ENCODE data around the gene HERPUD2.
"Not testable (repeated sequence)": the region's sequence is repeated elsewhere in the genome, so short reads cannot be mapped to it uniquely, and the experiment has no call there.

Gene HERPUD2

GRCh38 chr7:35714862-35715261 lies 19.9 kb upstream of the HERPUD2 start:
- in situ Hi-C loops (cut with MboI; ENCODE audit: low sequenced_read_pairs), result no loop called here

GRCh38 chr7:35714407-35714806 lies 19.5 kb upstream of the HERPUD2 start:
- in situ Hi-C loops (cut with MboI; ENCODE audit: low sequenced_read_pairs), result no loop called here

- in situ Hi-C loops (cut with MboI; ENCODE audit: low sequenced_read_pairs), result no loop called here
These were observed 17.8 kb upstream of the HERPUD2 start for GRCh38 chr7:35712563-35713226.

GRCh38 chr7:35707422-35707821 lies 12.5 kb upstream of the HERPUD2 start:
- in situ Hi-C loops (cut with MboI; ENCODE audit: low sequenced_read_pairs), result no loop called here

GRCh38 chr7:35705932-35706461 lies 11.1 kb upstream of the HERPUD2 start:
- in situ Hi-C loops (cut with MboI; ENCODE audit: low sequenced_read_pairs), result no loop called here

- in situ Hi-C loops (cut with MboI; ENCODE audit: low sequenced_read_pairs), result no loop called here
These were observed 9.3 kb upstream of the HERPUD2 start for GRCh38 chr7:35704261-35704660.

GRCh38 chr7:35702541-35702940 lies 7.6 kb upstream of the HERPUD2 start:
- in situ Hi-C loops (cut with MboI; ENCODE audit: low sequenced_read_pairs), result no loop called here

- in situ Hi-C loops (cut with MboI; ENCODE audit: low sequenced_read_pairs), result no loop called here
These were observed 6.5 kb upstream of the HERPUD2 start for GRCh38 chr7:35701287-35701900.

- in situ Hi-C loops (cut with MboI; ENCODE audit: low sequenced_read_pairs), result no loop called here
These were observed 5.9 kb upstream of the HERPUD2 start for GRCh38 chr7:35700865-35701264.

- in situ Hi-C loops (cut with MboI; ENCODE audit: low sequenced_read_pairs), result no loop called here
These were observed 5.4 kb upstream of the HERPUD2 start for GRCh38 chr7:35700333-35700732.

- in situ Hi-C loops (cut with MboI; ENCODE audit: low sequenced_read_pairs), result no loop called here
These were observed 4.9 kb upstream of the HERPUD2 start for GRCh38 chr7:35699796-35700305.

GRCh38 chr7:35698382-35698781 lies 3.4 kb upstream of the HERPUD2 start:
- in situ Hi-C loops (cut with MboI; ENCODE audit: low sequenced_read_pairs), result not testable (repeated sequence)

GRCh38 chr7:35697414-35698175 lies 2.7 kb upstream of the HERPUD2 start:
- in situ Hi-C loops (cut with MboI; ENCODE audit: low sequenced_read_pairs), result no loop called here

- in situ Hi-C loops (cut with MboI; ENCODE audit: low sequenced_read_pairs), result no loop called here
These were observed 1.1 kb upstream of the HERPUD2 start for GRCh38 chr7:35695987-35696386.

- in situ Hi-C loops (cut with MboI; ENCODE audit: low sequenced_read_pairs), result no loop called here
These were observed 527 bp upstream of the HERPUD2 start for GRCh38 chr7:35695473-35695850.

GRCh38 chr7:35694161-35694783 lies 663 bp downstream of the HERPUD2 start:
- in situ Hi-C loops (cut with MboI; ENCODE audit: low sequenced_read_pairs), result no loop called here

GRCh38 chr7:35691827-35692307 lies 3.1 kb downstream of the HERPUD2 start:
- in situ Hi-C loops (cut with MboI; ENCODE audit: low sequenced_read_pairs), result no loop called here

- in situ Hi-C loops (cut with MboI; ENCODE audit: low sequenced_read_pairs), result no loop called here
These were observed 3.6 kb downstream of the HERPUD2 start for GRCh38 chr7:35691366-35691765.

- in situ Hi-C loops (cut with MboI; ENCODE audit: low sequenced_read_pairs), result not testable (repeated sequence)
These were observed 4.3 kb downstream of the HERPUD2 start for GRCh38 chr7:35690614-35691013.

GRCh38 chr7:35685781-35686180 lies 9.2 kb downstream of the HERPUD2 start:
- in situ Hi-C loops (cut with MboI; ENCODE audit: low sequenced_read_pairs), result no loop called here
